Stimulated activated CD4-positive, alpha-beta T cell treated with anti-CD3 and anti-CD28 coated beads, Interleukin-1b, Interleukin-23, amount 100 ng/mL, for 48 hours (primary cell): ENCODE data around the gene PPP1R12A.
"Not testable (repeated sequence)": the region's sequence is repeated elsewhere in the genome, so short reads cannot be mapped to it uniquely, and the experiment has no call there.

Experiments
- DNase-seq: peaks from one replicate; pipeline ENCODE4 v3.0.0-alpha.2; 2020

PPP1R12A gene

GRCh38 chr12:79891506-79892162 lies 43.3 kb downstream of the PPP1R12A start:
- no peak for DNase-seq

- DNase-seq: no peak
Observed at GRCh38 chr12:79887890-79888289, 47.0 kb downstream of the PPP1R12A start.

- DNase-seq: no peak
Observed at GRCh38 chr12:79886917-79887519, 47.9 kb downstream of the PPP1R12A start.

GRCh38 chr12:79885911-79886490 lies 48.9 kb downstream of the PPP1R12A start:
- DNase-seq: no peak

- no peak for DNase-seq
Observed at GRCh38 chr12:79884401-79885006, 50.4 kb downstream of the PPP1R12A start.

- DNase-seq: no peak
Observed at GRCh38 chr12:79883216-79883615, 51.7 kb downstream of the PPP1R12A start.

- DNase-seq: no peak
Observed at GRCh38 chr12:79881351-79881750, 53.5 kb downstream of the PPP1R12A start.

GRCh38 chr12:79878506-79878905 lies 56.4 kb downstream of the PPP1R12A start:
- not testable (repeated sequence) for DNase-seq

- no peak for DNase-seq
Observed at GRCh38 chr12:79877246-79877645, 57.7 kb downstream of the PPP1R12A start.

- DNase-seq: no peak
Observed at GRCh38 chr12:79874665-79875064, 60.2 kb downstream of the PPP1R12A start.

- no peak for DNase-seq
Observed at GRCh38 chr12:79873201-79873600, 61.7 kb downstream of the PPP1R12A start.

- no peak for DNase-seq
Observed at GRCh38 chr12:79871621-79872020, 63.3 kb downstream of the PPP1R12A start.

- DNase-seq: no peak
Observed at GRCh38 chr12:79870916-79871315, 64.0 kb downstream of the PPP1R12A start.

GRCh38 chr12:79859646-79860045 lies 75.3 kb downstream of the PPP1R12A start:
- no peak for DNase-seq

GRCh38 chr12:79858518-79858917 lies 76.4 kb downstream of the PPP1R12A start:
- DNase-seq: no peak

- no peak for DNase-seq
Observed at GRCh38 chr12:79857675-79858074, 77.2 kb downstream of the PPP1R12A start.

GRCh38 chr12:79850610-79851299 lies 84.1 kb downstream of the PPP1R12A start:
- no peak for DNase-seq

GRCh38 chr12:79848339-79848738 lies 86.6 kb downstream of the PPP1R12A start:
- no peak for DNase-seq

- no peak for DNase-seq
Observed at GRCh38 chr12:79847417-79847816, 87.5 kb downstream of the PPP1R12A start.

GRCh38 chr12:79844693-79845092 lies 90.2 kb downstream of the PPP1R12A start:
- DNase-seq: no peak

GRCh38 chr12:79843978-79844377 lies 90.9 kb downstream of the PPP1R12A start:
- DNase-seq: no peak

GRCh38 chr12:79842630-79843029 lies 92.3 kb downstream of the PPP1R12A start:
- DNase-seq: no peak

GRCh38 chr12:79841878-79842265 lies 93.0 kb downstream of the PPP1R12A start:
- DNase-seq: no peak
